ENCODE results near the gene APOB. TPM values are rescaled to one million over a fixed set of nuclear protein-coding genes. Genes with fewer than 3 reads are reported as not detected.

The APOB gene
- total and polyA plus RNA-seq, 2 of the 13 experiments (the other 11 are each of a cell fraction or from before 2014, with no cell fraction given) = 1,569 to 2,515 TPM

DNA sequence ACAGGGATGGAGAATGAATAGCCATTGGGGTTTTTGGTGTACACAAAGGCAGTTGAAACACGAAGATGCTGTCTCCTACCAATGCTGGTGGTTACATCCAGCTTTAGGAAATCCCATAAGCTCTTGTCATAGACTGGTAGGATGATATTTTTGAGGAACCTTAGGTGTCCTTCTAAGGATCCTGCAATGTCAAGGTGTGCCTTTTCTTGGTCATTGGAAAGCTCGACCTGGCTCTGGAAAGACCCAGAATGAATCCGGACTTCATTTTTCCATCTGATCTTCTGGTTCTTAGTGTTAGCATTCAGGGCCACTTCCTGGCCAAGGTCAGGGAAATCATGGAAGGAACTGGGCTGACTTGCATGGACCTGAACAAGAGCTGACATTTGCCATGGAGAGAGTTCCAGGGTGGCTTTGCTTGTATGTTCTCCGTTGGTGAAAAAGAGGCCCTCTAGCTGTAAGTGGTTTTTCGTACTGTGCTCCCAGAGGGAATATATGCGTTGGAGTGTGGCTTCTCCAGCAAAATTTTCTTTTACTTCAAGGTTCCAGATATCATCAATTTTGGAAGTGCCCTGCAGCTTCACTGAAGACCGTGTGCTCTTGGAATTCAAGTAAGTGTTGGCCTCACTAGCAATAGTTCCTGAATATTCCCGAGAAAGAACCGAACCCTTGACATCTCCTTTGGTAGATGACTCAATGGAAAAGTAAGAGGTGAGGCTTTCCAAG, 38.0 kb downstream of the APOB start (continued):
- TF ChIP-seq NR2F1 (CRISPR knock-in tag; IDR thresholded peaks at IDR 0.05) (no peak), SETDB1 (CRISPR knock-in tag; IDR thresholded peaks at IDR 0.05; ENCODE audit: borderline replicate concordance) (no peak), KLF12 (CRISPR knock-in tag; IDR thresholded peaks at IDR 0.05; ENCODE audit: borderline replicate concordance) (no peak), NR2F2 (IDR thresholded peaks at IDR 0.05; ENCODE audit: borderline replicate concordance, low read depth) (no peak), HMGXB3 (CRISPR knock-in tag; IDR thresholded peaks at IDR 0.05; ENCODE audit: borderline replicate concordance) (no peak), REPIN1 (CRISPR knock-in tag; IDR thresholded peaks at IDR 0.05; ENCODE audit: borderline replicate concordance, low read depth) (no peak), FOSL2 (CRISPR knock-in tag; IDR thresholded peaks at IDR 0.05) (no peak; the same call in 1 of the 2 replicates), ZNF839 (CRISPR knock-in tag; IDR thresholded peaks at IDR 0.05; ENCODE audit: borderline replicate concordance) (no peak), ZNF790 (CRISPR knock-in tag; IDR thresholded peaks at IDR 0.05; ENCODE audit: borderline replicate concordance) (no peak), THYN1 (CRISPR knock-in tag; IDR thresholded peaks at IDR 0.05; ENCODE audit: borderline replicate concordance, low read depth) (no peak)
- TF ChIP-seq, protein P1, sequence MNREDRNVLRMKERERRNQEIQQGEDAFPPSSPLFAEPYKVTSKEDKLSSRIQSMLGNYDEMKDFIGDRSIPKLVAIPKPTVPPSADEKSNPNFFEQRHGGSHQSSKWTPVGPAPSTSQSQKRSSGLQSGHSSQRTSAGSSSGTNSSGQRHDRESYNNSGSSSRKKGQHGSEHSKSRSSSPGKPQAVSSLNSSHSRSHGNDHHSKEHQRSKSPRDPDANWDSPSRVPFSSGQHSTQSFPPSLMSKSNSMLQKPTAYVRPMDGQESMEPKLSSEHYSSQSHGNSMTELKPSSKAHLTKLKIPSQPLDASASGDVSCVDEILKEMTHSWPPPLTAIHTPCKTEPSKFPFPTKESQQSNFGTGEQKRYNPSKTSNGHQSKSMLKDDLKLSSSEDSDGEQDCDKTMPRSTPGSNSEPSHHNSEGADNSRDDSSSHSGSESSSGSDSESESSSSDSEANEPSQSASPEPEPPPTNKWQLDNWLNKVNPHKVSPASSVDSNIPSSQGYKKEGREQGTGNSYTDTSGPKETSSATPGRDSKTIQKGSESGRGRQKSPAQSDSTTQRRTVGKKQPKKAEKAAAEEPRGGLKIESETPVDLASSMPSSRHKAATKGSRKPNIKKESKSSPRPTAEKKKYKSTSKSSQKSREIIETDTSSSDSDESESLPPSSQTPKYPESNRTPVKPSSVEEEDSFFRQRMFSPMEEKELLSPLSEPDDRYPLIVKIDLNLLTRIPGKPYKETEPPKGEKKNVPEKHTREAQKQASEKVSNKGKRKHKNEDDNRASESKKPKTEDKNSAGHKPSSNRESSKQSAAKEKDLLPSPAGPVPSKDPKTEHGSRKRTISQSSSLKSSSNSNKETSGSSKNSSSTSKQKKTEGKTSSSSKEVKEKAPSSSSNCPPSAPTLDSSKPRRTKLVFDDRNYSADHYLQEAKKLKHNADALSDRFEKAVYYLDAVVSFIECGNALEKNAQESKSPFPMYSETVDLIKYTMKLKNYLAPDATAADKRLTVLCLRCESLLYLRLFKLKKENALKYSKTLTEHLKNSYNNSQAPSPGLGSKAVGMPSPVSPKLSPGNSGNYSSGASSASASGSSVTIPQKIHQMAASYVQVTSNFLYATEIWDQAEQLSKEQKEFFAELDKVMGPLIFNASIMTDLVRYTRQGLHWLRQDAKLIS (CRISPR knock-in tag; IDR thresholded peaks at IDR 0.05) = no peak
- TF ChIP-seq, protein P2, sequence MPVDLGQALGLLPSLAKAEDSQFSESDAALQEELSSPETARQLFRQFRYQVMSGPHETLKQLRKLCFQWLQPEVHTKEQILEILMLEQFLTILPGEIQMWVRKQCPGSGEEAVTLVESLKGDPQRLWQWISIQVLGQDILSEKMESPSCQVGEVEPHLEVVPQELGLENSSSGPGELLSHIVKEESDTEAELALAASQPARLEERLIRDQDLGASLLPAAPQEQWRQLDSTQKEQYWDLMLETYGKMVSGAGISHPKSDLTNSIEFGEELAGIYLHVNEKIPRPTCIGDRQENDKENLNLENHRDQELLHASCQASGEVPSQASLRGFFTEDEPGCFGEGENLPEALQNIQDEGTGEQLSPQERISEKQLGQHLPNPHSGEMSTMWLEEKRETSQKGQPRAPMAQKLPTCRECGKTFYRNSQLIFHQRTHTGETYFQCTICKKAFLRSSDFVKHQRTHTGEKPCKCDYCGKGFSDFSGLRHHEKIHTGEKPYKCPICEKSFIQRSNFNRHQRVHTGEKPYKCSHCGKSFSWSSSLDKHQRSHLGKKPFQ (CRISPR knock-in tag; IDR thresholded peaks at IDR 0.05; ENCODE audit: insufficient replicate concordance) = no peak
- TF ChIP-seq, protein P3, sequence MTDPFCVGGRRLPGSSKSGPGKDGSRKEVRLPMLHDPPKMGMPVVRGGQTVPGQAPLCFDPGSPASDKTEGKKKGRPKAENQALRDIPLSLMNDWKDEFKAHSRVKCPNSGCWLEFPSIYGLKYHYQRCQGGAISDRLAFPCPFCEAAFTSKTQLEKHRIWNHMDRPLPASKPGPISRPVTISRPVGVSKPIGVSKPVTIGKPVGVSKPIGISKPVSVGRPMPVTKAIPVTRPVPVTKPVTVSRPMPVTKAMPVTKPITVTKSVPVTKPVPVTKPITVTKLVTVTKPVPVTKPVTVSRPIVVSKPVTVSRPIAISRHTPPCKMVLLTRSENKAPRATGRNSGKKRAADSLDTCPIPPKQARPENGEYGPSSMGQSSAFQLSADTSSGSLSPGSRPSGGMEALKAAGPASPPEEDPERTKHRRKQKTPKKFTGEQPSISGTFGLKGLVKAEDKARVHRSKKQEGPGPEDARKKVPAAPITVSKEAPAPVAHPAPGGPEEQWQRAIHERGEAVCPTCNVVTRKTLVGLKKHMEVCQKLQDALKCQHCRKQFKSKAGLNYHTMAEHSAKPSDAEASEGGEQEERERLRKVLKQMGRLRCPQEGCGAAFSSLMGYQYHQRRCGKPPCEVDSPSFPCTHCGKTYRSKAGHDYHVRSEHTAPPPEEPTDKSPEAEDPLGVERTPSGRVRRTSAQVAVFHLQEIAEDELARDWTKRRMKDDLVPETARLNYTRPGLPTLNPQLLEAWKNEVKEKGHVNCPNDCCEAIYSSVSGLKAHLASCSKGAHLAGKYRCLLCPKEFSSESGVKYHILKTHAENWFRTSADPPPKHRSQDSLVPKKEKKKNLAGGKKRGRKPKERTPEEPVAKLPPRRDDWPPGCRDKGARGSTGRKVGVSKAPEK (CRISPR knock-in tag; IDR thresholded peaks at IDR 0.05; ENCODE audit: borderline replicate concordance) = peak; percentile 21

All from HepG2 (cell line).